Epithelial cell of proximal tubule (primary cell): ENCODE measurements around the gene MARCHF6. TPM values are rescaled to one million over a fixed set of nuclear protein-coding genes. Genes with fewer than 3 reads are reported as not detected.

Experiments
- DNase-seq: peaks from one replicate; pipeline ENCODE4 v3.0.0-alpha.2; 2011; ENCODE audit warnings: low read depth
- H3K4me3 ChIP-seq: 2 replicates; pipeline ENCODE4 v1.5.1; 2011; ENCODE audit warnings: low read depth, mild to moderate bottlenecking, low read length
- CTCF ChIP-seq: conservative IDR thresholded peaks from 2 replicates; pipeline ENCODE4 v1.5.1; 2012; ENCODE audit warnings: low read depth, mild to moderate bottlenecking, low read length
- total RNA-seq: library from RNA; depleted of rRNA; stranded (reverse); fragments of >200 nt; gene quantifications from 2 replicates; pipeline ENCODE4 v1.2.3, GENCODE V29; 2015

Gene MARCHF6
- total RNA-seq, 1 donor from 2014 or later: 27.0 TPM

- no peak for TF ChIP-seq CTCF
- peak overlapping the region; percentile 70 for H3K4me3 ChIP-seq
- DNase-seq: no peak
Observed at GRCh38 chr5:10352430-10353240, 860 bp upstream of the MARCHF6 start.

DNA sequence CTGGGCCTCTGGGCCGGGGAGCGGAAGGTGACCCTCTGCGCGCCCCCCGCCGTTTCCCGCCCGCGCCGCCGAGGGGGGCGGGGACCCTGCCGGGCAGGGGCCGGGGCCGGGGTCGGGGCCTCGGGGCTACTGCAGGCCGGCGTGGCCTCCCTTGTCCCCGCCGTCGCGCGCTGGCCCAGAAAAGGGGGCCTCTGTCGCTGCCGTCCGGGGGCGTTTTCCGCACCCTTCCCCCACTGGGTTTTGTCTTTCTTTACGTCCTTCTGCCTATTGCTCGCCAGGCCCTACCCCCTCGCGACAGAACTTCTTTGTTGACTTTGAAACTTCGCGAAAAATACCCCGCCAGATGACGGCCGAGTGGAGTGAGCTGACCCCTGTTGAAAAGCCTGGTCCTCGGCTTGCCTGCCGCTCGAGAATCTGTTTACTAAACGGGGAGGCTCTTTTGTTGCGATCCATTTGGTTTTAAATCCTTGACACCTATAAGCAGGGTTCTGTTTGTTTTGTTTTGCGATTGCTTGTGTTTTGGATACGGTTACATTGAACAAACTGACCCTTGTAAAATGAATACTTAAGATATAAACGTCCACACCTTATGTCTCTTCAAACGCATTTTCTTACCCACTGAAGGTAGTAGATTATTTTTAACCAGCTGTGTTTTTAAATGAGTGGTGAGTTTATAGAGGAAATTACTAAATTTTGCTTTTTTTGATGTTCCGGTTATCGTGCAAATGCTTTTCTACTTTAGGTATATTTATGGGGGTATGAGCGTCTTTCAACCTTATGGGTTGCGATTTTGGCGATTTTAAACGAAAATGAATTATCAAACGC lies 765 bp downstream of the MARCHF6 start:
- DNase-seq: no peak

DNA sequence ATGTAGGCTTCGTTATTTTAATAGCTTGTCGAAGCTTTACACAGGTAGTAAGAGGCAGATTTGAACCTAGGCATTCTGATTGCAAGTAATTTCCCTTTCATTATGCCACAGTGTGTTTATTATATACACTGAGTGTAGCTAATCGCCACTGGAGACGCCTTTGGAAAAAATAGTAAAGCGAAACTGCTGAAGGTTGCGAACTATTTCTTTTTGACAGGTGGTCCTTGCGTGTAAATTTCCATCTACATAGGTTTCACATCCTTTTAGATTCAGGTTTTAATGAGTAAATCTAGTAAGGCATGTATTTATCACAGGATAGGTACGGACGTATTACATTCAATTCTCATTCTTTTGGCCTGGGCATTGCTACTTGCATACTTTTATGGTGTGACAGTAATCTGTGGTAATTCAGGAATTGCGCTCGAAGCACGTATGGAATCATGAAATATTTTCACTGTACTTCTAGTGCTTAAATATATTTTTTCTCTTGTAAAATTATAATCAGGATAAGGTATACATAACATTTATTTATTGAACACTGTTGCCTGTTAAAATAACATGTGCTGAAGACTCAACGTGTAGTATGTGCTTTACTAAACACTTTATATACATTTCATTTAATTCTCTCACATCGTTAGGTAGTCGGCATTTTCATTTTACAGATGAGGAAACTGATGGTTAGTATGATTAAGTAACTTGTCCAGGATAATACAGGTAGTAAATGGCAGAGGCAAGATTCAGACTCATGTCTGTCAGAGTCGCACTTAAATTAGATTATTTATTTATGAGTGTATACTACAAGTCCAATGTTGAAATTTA lies 1.8 kb downstream of the MARCHF6 start:
- DNase-seq: no peak
- no peak for TF ChIP-seq CTCF
- peak overlapping the region; percentile 70 for H3K4me3 ChIP-seq

More for the DNA sequence above, 765 bp downstream of the MARCHF6 start:
- peak overlapping the region; percentile 70 for H3K4me3 ChIP-seq
- TF ChIP-seq CTCF: no peak

- H3K4me3 ChIP-seq: no peak overlapping the region
- no peak for TF ChIP-seq CTCF
- DNase-seq: no peak
Observed at GRCh38 chr5:10358999-10359398, 5.5 kb downstream of the MARCHF6 start.

GRCh38 chr5:10360686-10361085 lies 7.2 kb downstream of the MARCHF6 start:
- H3K4me3 ChIP-seq: no peak overlapping the region
- no peak for TF ChIP-seq CTCF
- DNase-seq: no peak

DNA sequence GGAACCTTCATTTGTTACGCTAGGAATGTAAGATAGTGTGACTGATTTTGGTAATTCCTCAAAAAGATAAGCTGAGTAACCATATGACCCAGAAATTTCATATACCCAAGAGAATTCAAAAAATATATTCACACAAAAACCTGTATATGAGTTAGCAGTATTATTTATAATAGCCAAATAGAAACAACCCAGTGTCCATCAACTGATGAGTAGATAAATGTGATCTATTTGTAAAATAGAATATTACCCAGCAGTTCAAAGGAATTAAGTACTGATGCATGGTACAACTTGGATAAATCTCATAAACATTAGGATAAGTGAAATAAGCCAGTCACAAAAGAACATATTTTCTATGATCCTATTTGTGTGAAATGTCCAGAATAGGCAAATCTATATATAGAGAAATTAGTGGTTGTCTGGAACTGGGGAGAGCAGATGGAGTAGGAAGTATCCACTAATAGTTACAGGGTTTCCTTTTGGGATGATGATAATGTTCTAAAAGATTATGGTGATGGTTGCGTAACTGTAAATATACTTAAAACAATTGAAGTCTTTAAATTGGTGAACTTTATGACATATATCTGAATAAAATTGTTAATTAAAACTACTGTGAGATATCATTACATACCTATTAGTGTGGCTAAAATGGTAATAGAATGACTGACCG lies 10.2 kb downstream of the MARCHF6 start:
- no peak for DNase-seq
- H3K4me3 ChIP-seq: no peak overlapping the region
- TF ChIP-seq CTCF: no peak
